SK-N-MC (cell line): ENCODE results near the gene ANGPTL2.
A peak's percentile ranks its signal among the peaks of the same experiment; 100 is the strongest.

Experiments used
- DNase-seq: peaks from one replicate; pipeline ENCODE4 v3.0.0-alpha.2; 2011; ENCODE audit warnings: low read depth, low spot score
- H3K27ac ChIP-seq: fragments of 200-600 bp; sonication (generic); 2 replicates; pipeline ENCODE4 v1.5.1; 2016; ENCODE audit warnings: mixed run types
- H3K36me3 ChIP-seq: fragments of 200-600 bp; sonication (generic); 2 replicates; pipeline ENCODE4 v1.6.1; 2017; ENCODE audit warnings: antibody characterized with exemption, low read length, mixed read lengths; ENCODE audit not compliant: insufficient read depth
- H3K4me3 ChIP-seq: fragments of 200-600 bp; sonication (generic); 2 replicates; pipeline ENCODE4 v1.5.1; 2016
- H3K9ac ChIP-seq: fragments of 200-600 bp; sonication (generic); 2 replicates; pipeline ENCODE4 v1.8.0; 2017; ENCODE audit warnings: mixed run types, mixed read lengths; ENCODE audit not compliant: insufficient read length
- H3K9me3 ChIP-seq: fragments of 200-600 bp; sonication (generic); 2 replicates; pipeline ENCODE4 v1.6.1; 2017; ENCODE audit warnings: low read depth, mild to moderate bottlenecking, antibody characterized with exemption, low read length, moderate library complexity, mixed read lengths
- EZH2 ChIP-seq: fragments of 200-600 bp; sonication (generic); IDR thresholded peaks from one replicate; pipeline ENCODE4 v1.6.1; 2017; ENCODE audit warnings: antibody characterized with exemption
- FOXP2 ChIP-seq: optimal IDR thresholded peaks from 2 replicates; pipeline ENCODE3; 2011; ENCODE audit warnings: mild to moderate bottlenecking, moderate library complexity; ENCODE audit not compliant: insufficient read depth; ENCODE audit errors: extremely low read length, control extremely low read depth
- POLR2AphosphoS5 ChIP-seq: IDR thresholded peaks from 2 replicates; pipeline ENCODE4 v1.6.1; 2012; ENCODE audit warnings: mild to moderate bottlenecking, low read depth, low read length, borderline replicate concordance

The ANGPTL2 gene

GRCh38 chr9:127159325-127159801 lies 36.9 kb upstream of the ANGPTL2 start:
- no peak for TF ChIP-seq EZH2
- no peak for TF ChIP-seq FOXP2
- TF ChIP-seq POLR2AphosphoS5, result no peak
- H3K36me3 ChIP-seq, result no peaks in the 10 kb centered on the region
- peak overlapping the region; percentile 84 for H3K27ac ChIP-seq
- no peak for DNase-seq
- peak overlapping the region; percentile 1; the same call in 1 of the 2 replicates for H3K4me3 ChIP-seq
- H3K9me3 ChIP-seq, result no peaks in the 10 kb centered on the region
- H3K9ac ChIP-seq, result peak overlapping the region; percentile 46

- H3K4me3 ChIP-seq, result no peak overlapping the region
- H3K36me3 ChIP-seq, result no peaks in the 10 kb centered on the region
- peak overlapping the region; percentile 84 for H3K27ac ChIP-seq
- H3K9ac ChIP-seq, result no peak overlapping the region
- TF ChIP-seq EZH2 (no peak), POLR2AphosphoS5 (no peak), FOXP2 (no peak)
- DNase-seq, result no peak
- H3K9me3 ChIP-seq, result no peaks in the 10 kb centered on the region
Measured at GRCh38 chr9:127158786-127159324, 36.4 kb upstream of the ANGPTL2 start.

- H3K36me3 ChIP-seq, result no peaks in the 10 kb centered on the region
- no peak for TF ChIP-seq POLR2AphosphoS5
- TF ChIP-seq EZH2, result no peak
- no peak for TF ChIP-seq FOXP2
- no peaks in the 10 kb centered on the region for H3K9me3 ChIP-seq
- no peak overlapping the region for H3K4me3 ChIP-seq
- H3K9ac ChIP-seq, result no peak overlapping the region
- no peak overlapping the region for H3K27ac ChIP-seq
- no peak for DNase-seq
Measured at GRCh38 chr9:127155314-127155960, 33.0 kb upstream of the ANGPTL2 start.

GRCh38 chr9:127154390-127155191 lies 32.2 kb upstream of the ANGPTL2 start:
- Histone ChIP-seq H3K27ac (no peak overlapping the region), H3K36me3 (no peaks in the 10 kb centered on the region), H3K9ac (no peak overlapping the region), H3K9me3 (no peaks in the 10 kb centered on the region), H3K4me3 (no peak overlapping the region)
- DNase-seq, result no peak
- TF ChIP-seq EZH2 (no peak), POLR2AphosphoS5 (no peak), FOXP2 (no peak)

GRCh38 chr9:127154003-127154389 lies 31.6 kb upstream of the ANGPTL2 start:
- no peak for DNase-seq
- Histone ChIP-seq H3K9ac (no peak overlapping the region), H3K9me3 (no peaks in the 10 kb centered on the region), H3K4me3 (no peak overlapping the region), H3K27ac (no peak overlapping the region), H3K36me3 (no peaks in the 10 kb centered on the region)
- no peak for TF ChIP-seq POLR2AphosphoS5
- no peak for TF ChIP-seq EZH2
- no peak for TF ChIP-seq FOXP2

GRCh38 chr9:127153501-127153900 lies 31.1 kb upstream of the ANGPTL2 start:
- H3K9ac ChIP-seq, result no peak overlapping the region
- no peak overlapping the region for H3K4me3 ChIP-seq
- no peak overlapping the region for H3K27ac ChIP-seq
- H3K9me3 ChIP-seq, result no peaks in the 10 kb centered on the region
- H3K36me3 ChIP-seq, result no peaks in the 10 kb centered on the region
- no peak for DNase-seq
- TF ChIP-seq POLR2AphosphoS5 (no peak), EZH2 (no peak), FOXP2 (no peak)

- TF ChIP-seq EZH2 (no peak), POLR2AphosphoS5 (no peak), FOXP2 (no peak)
- no peak overlapping the region for H3K27ac ChIP-seq
- H3K4me3 ChIP-seq, result no peak overlapping the region
- H3K9me3 ChIP-seq, result no peaks in the 10 kb centered on the region
- no peak for DNase-seq
- H3K36me3 ChIP-seq, result no peaks in the 10 kb centered on the region
- H3K9ac ChIP-seq, result no peak overlapping the region
Measured at GRCh38 chr9:127149463-127150390, 27.3 kb upstream of the ANGPTL2 start.
